Measurements from ENCODE around the gene RNF183. TPM values are rescaled to one million over a fixed set of nuclear protein-coding genes. Genes with fewer than 3 reads are reported as not detected.
A peak's percentile ranks its signal among the peaks of the same experiment; 100 is the strongest.
"Not testable (repeated sequence)": the region's sequence is repeated elsewhere in the genome, so short reads cannot be mapped to it uniquely, and the experiment has no call there.

Gene RNF183
- total RNA-seq, 4 donors from 2014 or later = 0.35 TPM; not detected in 3

DNA sequence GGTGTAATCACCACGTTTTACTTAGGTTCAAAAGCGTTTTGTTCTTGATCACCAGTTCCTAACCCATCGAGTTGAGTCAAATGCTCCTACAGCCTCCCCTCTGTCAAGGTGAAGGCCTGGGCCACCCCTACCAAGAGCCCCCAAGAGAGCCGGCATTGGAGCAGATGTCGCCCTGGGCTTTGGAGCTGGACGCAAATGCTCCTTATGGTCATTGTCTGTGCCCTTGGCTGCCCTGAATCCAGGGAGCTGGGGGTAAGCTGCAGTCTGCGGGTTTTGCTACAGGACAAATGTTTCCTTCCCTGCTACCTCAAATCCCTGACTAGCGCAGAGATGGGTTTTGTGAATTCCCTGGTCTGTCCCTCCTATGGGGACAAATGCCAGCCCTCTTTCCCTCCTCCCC lies 4.9 kb downstream of the RNF183 start:
- TF ChIP-seq, protein P1, sequence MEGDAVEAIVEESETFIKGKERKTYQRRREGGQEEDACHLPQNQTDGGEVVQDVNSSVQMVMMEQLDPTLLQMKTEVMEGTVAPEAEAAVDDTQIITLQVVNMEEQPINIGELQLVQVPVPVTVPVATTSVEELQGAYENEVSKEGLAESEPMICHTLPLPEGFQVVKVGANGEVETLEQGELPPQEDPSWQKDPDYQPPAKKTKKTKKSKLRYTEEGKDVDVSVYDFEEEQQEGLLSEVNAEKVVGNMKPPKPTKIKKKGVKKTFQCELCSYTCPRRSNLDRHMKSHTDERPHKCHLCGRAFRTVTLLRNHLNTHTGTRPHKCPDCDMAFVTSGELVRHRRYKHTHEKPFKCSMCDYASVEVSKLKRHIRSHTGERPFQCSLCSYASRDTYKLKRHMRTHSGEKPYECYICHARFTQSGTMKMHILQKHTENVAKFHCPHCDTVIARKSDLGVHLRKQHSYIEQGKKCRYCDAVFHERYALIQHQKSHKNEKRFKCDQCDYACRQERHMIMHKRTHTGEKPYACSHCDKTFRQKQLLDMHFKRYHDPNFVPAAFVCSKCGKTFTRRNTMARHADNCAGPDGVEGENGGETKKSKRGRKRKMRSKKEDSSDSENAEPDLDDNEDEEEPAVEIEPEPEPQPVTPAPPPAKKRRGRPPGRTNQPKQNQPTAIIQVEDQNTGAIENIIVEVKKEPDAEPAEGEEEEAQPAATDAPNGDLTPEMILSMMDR (IDR thresholded peaks at IDR 0.05) = no peak
- TF ChIP-seq POLR2A (IDR thresholded peaks at IDR 0.05) = no peak
- H3K27me3 ChIP-seq = no peaks in the 10 kb centered on the region
- H3K9me3 ChIP-seq = no peaks in the 10 kb centered on the region
- H3K36me3 ChIP-seq = peaks cover 0 to 3% (median 0%) of the 10 kb centered on the region in 3 donors
- H3K27ac ChIP-seq = no peak overlapping the region
- no peaks in the 10 kb centered on the region for H3K4me1 ChIP-seq
- no peak overlapping the region for H3K4me3 ChIP-seq
- DNase-seq = no peak

DNA sequence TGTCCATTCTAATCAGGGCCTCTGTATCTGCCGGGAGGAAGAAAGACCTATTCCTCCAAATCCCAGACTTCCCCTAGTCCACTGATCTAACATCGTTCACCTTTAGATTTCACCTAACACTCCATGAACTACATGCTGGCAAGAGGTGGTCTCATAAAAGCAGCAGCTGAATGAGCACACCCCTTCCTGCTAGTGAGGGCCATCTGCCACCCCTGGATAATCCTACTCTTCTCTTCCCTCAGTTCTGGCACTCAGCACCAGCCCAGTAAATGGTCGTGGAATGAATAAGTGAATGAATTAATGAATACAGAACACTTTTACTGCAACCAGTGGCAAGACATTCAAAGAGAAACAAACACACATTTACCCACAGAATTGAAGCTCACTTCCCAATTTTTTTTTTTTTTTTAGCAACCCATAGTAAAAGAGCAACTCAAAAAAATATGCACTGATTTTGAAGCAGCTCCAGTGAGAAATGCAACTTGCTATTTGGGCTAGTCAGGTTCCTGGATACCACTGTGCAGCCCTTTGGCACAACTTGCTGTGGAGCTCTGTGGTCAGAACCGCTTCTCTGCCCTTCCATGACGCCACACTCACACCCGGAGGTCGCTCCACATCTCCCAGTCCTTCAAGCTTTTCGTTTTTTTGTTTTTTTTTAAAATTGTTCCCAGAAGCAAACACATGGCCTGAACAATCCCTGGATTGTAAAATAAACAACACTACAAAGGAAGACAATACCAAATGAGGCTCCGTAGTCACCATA lies 6.2 kb downstream of the RNF183 start:
- H3K27me3 ChIP-seq = no peaks in the 10 kb centered on the region
- no peak overlapping the region for H3K4me3 ChIP-seq
- no peaks in the 10 kb centered on the region for H3K9me3 ChIP-seq
- H3K27ac ChIP-seq = no peak overlapping the region
- TF ChIP-seq, protein P1 (IDR thresholded peaks at IDR 0.05) = no peak
- no peak for TF ChIP-seq POLR2A (IDR thresholded peaks at IDR 0.05)
- no peaks in the 10 kb centered on the region for H3K4me1 ChIP-seq
- DNase-seq = no peak
- peaks cover 0 to 16% (median 0%) of the 10 kb centered on the region in 3 donors for H3K36me3 ChIP-seq

DNA sequence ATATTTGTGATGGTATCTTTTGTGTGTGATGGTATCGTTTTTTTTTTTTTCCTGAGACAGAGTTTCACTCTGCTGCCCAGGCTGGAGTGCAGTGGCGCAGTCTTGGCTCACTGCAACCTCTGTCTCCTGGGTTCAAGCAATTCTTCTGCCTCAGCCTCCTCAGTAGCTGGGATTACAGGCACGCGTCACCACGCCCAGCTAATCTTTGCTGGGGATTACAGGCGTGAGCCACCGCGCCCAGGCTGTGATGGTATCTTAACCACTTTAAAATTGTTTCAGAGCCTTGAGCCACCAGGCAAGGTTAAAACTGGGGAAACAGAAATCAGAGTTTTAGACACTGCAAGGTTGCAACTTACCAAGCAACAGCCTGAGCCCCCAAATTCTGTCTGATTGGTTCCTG lies 6.9 kb downstream of the RNF183 start:
- not testable (repeated sequence) for H3K27me3 ChIP-seq, H3K27ac ChIP-seq, H3K4me1 ChIP-seq, H3K4me3 ChIP-seq, DNase-seq, H3K9me3 ChIP-seq
- H3K36me3 ChIP-seq = peaks cover 0 to 24% (median 0%) of the 10 kb centered on the region in 3 donors

DNA sequence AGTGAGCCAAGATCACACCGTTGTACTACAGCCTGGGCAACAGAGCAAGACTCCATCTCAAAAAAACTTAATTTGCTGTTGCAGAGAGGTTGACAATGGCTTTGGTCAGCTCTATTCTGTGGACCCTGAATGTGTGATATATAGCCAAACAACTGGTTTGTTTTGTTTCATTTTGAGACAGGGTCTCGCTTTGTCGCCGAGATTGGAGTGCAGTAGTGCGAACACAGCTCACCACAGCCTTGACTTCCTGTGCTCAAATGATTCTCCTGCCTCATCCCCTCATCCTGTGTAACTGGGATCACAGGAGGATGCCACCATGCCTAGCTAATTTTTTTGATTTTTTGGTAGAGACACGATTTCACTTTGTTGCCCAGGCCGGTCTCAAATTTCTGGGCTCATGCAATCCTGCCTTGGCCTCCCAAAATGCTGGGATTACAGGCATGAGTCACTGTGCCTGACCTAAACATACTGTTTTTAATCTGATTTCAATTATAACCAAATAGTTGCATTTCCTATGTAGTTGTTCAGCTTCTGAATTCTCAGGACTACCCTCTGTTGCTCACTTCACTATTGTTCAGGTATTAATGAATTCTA lies 9.8 kb downstream of the RNF183 start:
- H3K27ac ChIP-seq = no peak overlapping the region
- TF ChIP-seq POLR2A (IDR thresholded peaks at IDR 0.05) = no peak
- TF ChIP-seq, protein P1 (IDR thresholded peaks at IDR 0.05) = no peak
- H3K9me3 ChIP-seq = no peaks in the 10 kb centered on the region
- H3K27me3 ChIP-seq = no peaks in the 10 kb centered on the region
- H3K36me3 ChIP-seq = peaks cover 0 to 52% (median 0%) of the 10 kb centered on the region in 3 donors
- H3K4me1 ChIP-seq = peaks cover 0 to 14% (median 0%) of the 10 kb centered on the region in 4 donors
- DNase-seq = no peak
- H3K4me3 ChIP-seq = no peak overlapping the region

DNA sequence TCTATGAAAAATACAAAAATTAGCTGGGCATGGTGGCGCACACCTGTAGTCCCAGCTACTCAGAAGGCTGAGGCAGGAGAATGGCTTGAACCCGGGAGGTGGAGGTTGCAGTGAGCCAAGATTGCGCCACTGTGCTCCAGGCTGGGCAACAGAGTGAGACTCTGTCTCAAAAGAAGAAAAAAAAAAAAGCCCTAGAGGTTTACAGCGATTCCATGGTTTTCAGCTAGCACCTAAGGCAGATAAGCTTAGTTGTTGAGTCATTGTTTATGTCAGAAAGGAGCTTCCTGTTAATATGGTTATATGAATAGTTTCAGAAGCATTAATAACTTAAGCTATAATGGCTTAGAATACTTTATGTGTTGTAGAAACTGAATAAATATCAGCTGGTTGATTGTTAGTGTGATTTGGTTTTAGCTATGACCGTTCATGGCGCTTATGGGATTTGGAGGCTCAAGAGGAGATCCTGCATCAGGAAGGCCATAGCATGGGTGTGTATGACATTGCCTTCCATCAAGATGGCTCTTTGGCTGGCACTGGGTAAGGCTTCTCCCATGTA lies 13.0 kb downstream of the RNF183 start:
- Histone ChIP-seq H3K9me3 (no peaks in the 10 kb centered on the region), H3K27me3 (no peaks in the 10 kb centered on the region), H3K27ac (peak overlapping the region in 1 of 4 donors; percentile 21), H3K36me3 (peaks cover 0 to 83% (median 0%) of the 10 kb centered on the region in 3 donors), H3K4me1 (peaks cover 0 to 16% (median 0%) of the 10 kb centered on the region in 4 donors), H3K4me3 (no peak overlapping the region)
- no peak for DNase-seq
- TF ChIP-seq, protein P1 (IDR thresholded peaks at IDR 0.05) = no peak
- no peak for TF ChIP-seq POLR2A (IDR thresholded peaks at IDR 0.05)

DNA sequence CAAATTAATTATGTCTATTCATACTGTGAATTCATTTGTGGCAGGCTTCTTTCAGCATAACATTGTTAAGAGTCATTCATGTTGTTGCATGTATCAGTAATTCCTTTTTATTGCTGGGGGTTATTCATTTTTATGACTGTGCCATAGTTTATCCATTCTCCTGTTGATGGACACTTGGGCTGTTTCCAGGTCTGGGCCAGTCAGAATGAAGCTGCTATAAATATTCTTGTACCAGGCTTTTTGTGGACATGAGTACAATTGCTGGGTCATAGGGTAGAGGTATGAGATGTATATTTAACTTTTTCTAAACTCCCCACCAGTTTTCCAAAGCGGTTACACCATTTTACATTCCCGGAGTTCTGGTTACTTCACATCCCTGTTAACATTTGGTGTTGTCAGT lies 14.1 kb downstream of the RNF183 start:
- Histone ChIP-seq H3K9me3 (no peaks in the 10 kb centered on the region), H3K36me3 (peaks cover 0 to 93% (median 0%) of the 10 kb centered on the region in 3 donors), H3K27ac (peak overlapping the region in 1 of 4 donors; percentile 58), H3K4me1 (peaks cover 0 to 16% (median 0%) of the 10 kb centered on the region in 4 donors), H3K4me3 (no peak overlapping the region), H3K27me3 (no peaks in the 10 kb centered on the region)
- peak in 1 of 3 donors; percentile 75 for DNase-seq
- TF ChIP-seq POLR2A (IDR thresholded peaks at IDR 0.05) = no peak
- TF ChIP-seq, protein P1 (IDR thresholded peaks at IDR 0.05) = no peak

Measured in Peyer's patch (tissue), 4 donors.